Suprapubic skin (tissue), 4 donors: ENCODE measurements around the gene ARHGAP6. TPM values are rescaled to one million over a fixed set of nuclear protein-coding genes. Genes with fewer than 3 reads are reported as not detected.

Source experiments
- DNase-seq, 2 donors: peaks; one replicate each; pipeline ENCODE4 v3.0.0-alpha.2; 2019; ENCODE audit warnings: low spot score in 2 of 2
- H3K27ac ChIP-seq: fragments of 200-600 bp; sonication (generic); one replicate; pipeline ENCODE4 v1.5.1; 2019
- H3K27me3 ChIP-seq: fragments of 200-600 bp; sonication (generic); one replicate; pipeline ENCODE4 v1.5.1; 2019
- H3K36me3 ChIP-seq: fragments of 200-600 bp; sonication (generic); one replicate; pipeline ENCODE4 v1.5.1; 2019
- H3K4me1 ChIP-seq: fragments of 200-600 bp; sonication (generic); one replicate; pipeline ENCODE4 v1.5.1; 2019
- H3K4me3 ChIP-seq: fragments of 200-600 bp; sonication (generic); one replicate; pipeline ENCODE4 v1.5.1; 2019; ENCODE audit warnings: mild to moderate bottlenecking
- H3K9me3 ChIP-seq: fragments of 200-600 bp; sonication (generic); one replicate; pipeline ENCODE4 v1.5.1; 2019
- CTCF ChIP-seq, 2 donors: fragments of 200-600 bp in 1 of 2; fragments of 450-650 bp in 1 of 2; sonication (generic) in 1 of 2; IDR thresholded peaks; one replicate each; pipeline ENCODE4 v1.5.1; 2016 to 2019; ENCODE audit warnings: antibody characterized with exemption in 2 of 2, mild to moderate bottlenecking in 1 of 2, moderate library complexity in 1 of 2
- EP300 ChIP-seq: sonication (generic); formaldehyde crosslinking; IDR thresholded peaks from one replicate; pipeline ENCODE4 v1.6.1; 2017; ENCODE audit warnings: antibody characterized with exemption
- POLR2A ChIP-seq, 2 donors: fragments of 450-650 bp; IDR thresholded peaks; one replicate each; pipeline ENCODE4 v1.6.1; 2017; ENCODE audit warnings: antibody characterized with exemption in 2 of 2, mild to moderate bottlenecking in 2 of 2, moderate library complexity in 2 of 2
- POLR2AphosphoS5 ChIP-seq, 3 donors: sonication (generic); formaldehyde crosslinking; IDR thresholded peaks; one replicate each; pipeline ENCODE4 v1.6.1; 2017; ENCODE audit warnings: antibody characterized with exemption in 3 of 3
- WGBS: methylation state at CpG from one replicate; pipeline ENCODE4 v1.1.5; 2018; 5-methylcytosine and 5-hydroxymethylcytosine counted together
- total RNA-seq, 4 donors: library from RNA; depleted of rRNA; stranded (reverse); fragments of >200 nt; gene quantifications; one replicate each; pipeline ENCODE4 v1.1.0, GENCODE V29; 2016

Gene ARHGAP6
- total RNA-seq, 4 donors from 2014 or later, result 1.6 to 6.7 (median 3.1) TPM

- Histone ChIP-seq H3K4me3 (no peak overlapping the region), H3K36me3 (no peaks in the 10 kb centered on the region), H3K27ac (no peak overlapping the region), H3K27me3 (no peaks in the 10 kb centered on the region), H3K4me1 (no peaks in the 10 kb centered on the region), H3K9me3 (no peaks in the 10 kb centered on the region)
- TF ChIP-seq EP300 (no peak), POLR2A (IDR thresholded peaks at IDR 0.05) (no peak), CTCF (IDR thresholded peaks at IDR 0.05) (no peak), POLR2AphosphoS5 (IDR thresholded peaks at IDR 0.05) (no peak)
- WGBS, result 70% methylated on average over 8 of the region's 8 CpGs
- no peak for DNase-seq
These were observed 375.2 kb downstream of the ARHGAP6 start for GRCh38 chrX:11290416-11291102.

GRCh38 chrX:11287505-11287904 is 378.2 kb downstream of the ARHGAP6 start:
- 45% methylated on average over 1 of the region's 1 CpG for WGBS
- no peak for DNase-seq

GRCh38 chrX:11285651-11286050 is 380.1 kb downstream of the ARHGAP6 start:
- WGBS, result 85% methylated on average over 3 of the region's 3 CpGs
- Histone ChIP-seq H3K27me3 (no peaks in the 10 kb centered on the region), H3K4me3 (no peak overlapping the region), H3K36me3 (no peaks in the 10 kb centered on the region), H3K27ac (no peak overlapping the region), H3K4me1 (no peaks in the 10 kb centered on the region), H3K9me3 (no peaks in the 10 kb centered on the region)
- TF ChIP-seq CTCF (IDR thresholded peaks at IDR 0.05) (no peak), EP300 (no peak), POLR2A (IDR thresholded peaks at IDR 0.05) (no peak), POLR2AphosphoS5 (IDR thresholded peaks at IDR 0.05) (no peak)
- DNase-seq, result no peak

More at GRCh38 chrX:11287505-11287904, 378.2 kb downstream of the ARHGAP6 start:
- Histone ChIP-seq H3K27ac (no peak overlapping the region), H3K9me3 (no peaks in the 10 kb centered on the region), H3K4me1 (no peaks in the 10 kb centered on the region), H3K4me3 (no peak overlapping the region), H3K27me3 (no peaks in the 10 kb centered on the region), H3K36me3 (no peaks in the 10 kb centered on the region)
- TF ChIP-seq EP300 (no peak), POLR2AphosphoS5 (IDR thresholded peaks at IDR 0.05) (no peak), POLR2A (IDR thresholded peaks at IDR 0.05) (no peak), CTCF (IDR thresholded peaks at IDR 0.05) (no peak)

GRCh38 chrX:11282043-11282442 is 383.7 kb downstream of the ARHGAP6 start:
- 35% methylated on average over 2 of the region's 2 CpGs for WGBS
- H3K4me3 ChIP-seq, result no peak overlapping the region
- no peaks in the 10 kb centered on the region for H3K4me1 ChIP-seq
- no peaks in the 10 kb centered on the region for H3K9me3 ChIP-seq
- DNase-seq, result no peak
- no peak for TF ChIP-seq POLR2A (IDR thresholded peaks at IDR 0.05)
- no peak for TF ChIP-seq EP300
- TF ChIP-seq POLR2AphosphoS5 (IDR thresholded peaks at IDR 0.05), result no peak
- no peak for TF ChIP-seq CTCF (IDR thresholded peaks at IDR 0.05)
- no peaks in the 10 kb centered on the region for H3K27me3 ChIP-seq
- no peaks in the 10 kb centered on the region for H3K36me3 ChIP-seq
- no peak overlapping the region for H3K27ac ChIP-seq

GRCh38 chrX:11273544-11273943 is 392.2 kb downstream of the ARHGAP6 start:
- Histone ChIP-seq H3K36me3 (no peaks in the 10 kb centered on the region), H3K4me1 (no peaks in the 10 kb centered on the region), H3K4me3 (no peak overlapping the region), H3K27ac (no peak overlapping the region), H3K27me3 (no peaks in the 10 kb centered on the region), H3K9me3 (no peaks in the 10 kb centered on the region)
- 81% methylated on average over 1 of the region's 1 CpG for WGBS
- TF ChIP-seq POLR2A (IDR thresholded peaks at IDR 0.05) (no peak), POLR2AphosphoS5 (IDR thresholded peaks at IDR 0.05) (no peak), CTCF (IDR thresholded peaks at IDR 0.05) (no peak), EP300 (no peak)
- DNase-seq, result no peak
